CD4-positive, alpha-beta memory T cell (primary cell): ENCODE measurements around the gene AHSP. TPM values are rescaled to one million over a fixed set of nuclear protein-coding genes. Genes with fewer than 3 reads are reported as not detected.
"Not testable (repeated sequence)": the region's sequence is repeated elsewhere in the genome, so short reads cannot be mapped to it uniquely, and the experiment has no call there.

ENCODE experiments used
- CTCF ChIA-PET: fragments of 350-600 bp; sonication (Branson Sonifier 250); formaldehyde crosslinking; loops from one replicate; lab custom pipeline; 2021; ENCODE audit warnings: inconsistent platforms; ENCODE audit not compliant: partially characterized antibody; lab: Charles Lee
- POLR2A ChIA-PET: fragments of 350-600 bp; sonication (Branson Sonifier 250); formaldehyde crosslinking; loops from one replicate; lab custom pipeline; 2021; ENCODE audit not compliant: partially characterized antibody; lab: Charles Lee
- DNase-seq, 5 donors: peaks; one replicate each; pipeline versions ENCODE4 v3.0.0 to v3.0.0-alpha.2; 2020 to 2022; ENCODE audit warnings: mixed read lengths in 1 of 5
- H3K27ac ChIP-seq: one replicate; pipeline ENCODE4 v1.7.0; 2013; ENCODE audit warnings: low read depth, low read length
- H3K27me3 ChIP-seq: 2 replicates; pipeline ENCODE4 v1.7.0; 2013; ENCODE audit warnings: mild to moderate bottlenecking, low read length, moderate library complexity; ENCODE audit not compliant: insufficient read depth
- H3K36me3 ChIP-seq: 2 replicates; pipeline ENCODE4 v1.7.0; 2013; ENCODE audit warnings: mild to moderate bottlenecking, low read length, moderate library complexity; ENCODE audit not compliant: insufficient read depth
- H3K4me1 ChIP-seq: 2 replicates; pipeline ENCODE4 v1.7.0; 2013; ENCODE audit warnings: mild to moderate bottlenecking, low read length, moderate library complexity; ENCODE audit not compliant: insufficient read depth
- H3K4me3 ChIP-seq, 2 donors: one replicate each; pipeline ENCODE4 v1.7.0; 2013; ENCODE audit warnings: low read length in 2 of 2, mild to moderate bottlenecking in 1 of 2
- H3K9me3 ChIP-seq, 2 donors: one replicate each; pipeline ENCODE4 v1.7.0; 2013; ENCODE audit warnings: low read length in 2 of 2, control low read depth in 1 of 2; ENCODE audit not compliant: control insufficient read depth in 1 of 2
- H3K27ac Mint-ChIP-seq, 7 donors: one replicate each; pipeline ENCODE4 v1.8.0; 2020 to 2021; ENCODE audit warnings: mixed read lengths in 7 of 7, mild to moderate bottlenecking in 6 of 7, inconsistent platforms in 3 of 7, moderate library complexity in 3 of 7
- H3K27me3 Mint-ChIP-seq, 2 donors: one replicate each; pipeline ENCODE4 v1.8.0; 2020 to 2021; ENCODE audit warnings: mixed read lengths in 2 of 2
- H3K36me3 Mint-ChIP-seq, 2 donors: one replicate each; pipeline ENCODE4 v1.8.0; 2020 to 2021; ENCODE audit warnings: mixed read lengths in 2 of 2, inconsistent platforms in 1 of 2, mild to moderate bottlenecking in 1 of 2
- H3K4me1 Mint-ChIP-seq, 4 donors: one replicate each; pipeline ENCODE4 v1.8.0; 2020 to 2021; ENCODE audit warnings: mixed read lengths in 4 of 4, mild to moderate bottlenecking in 1 of 4
- H3K4me3 Mint-ChIP-seq, 8 donors: one replicate each; pipeline ENCODE4 v1.8.0; 2020 to 2021; ENCODE audit warnings: mixed read lengths in 8 of 8, mild to moderate bottlenecking in 7 of 8, moderate library complexity in 6 of 8, inconsistent platforms in 3 of 8
- H3K9me3 Mint-ChIP-seq, 8 donors: one replicate each; pipeline ENCODE4 v1.8.0; 2020 to 2021; ENCODE audit warnings: mixed read lengths in 8 of 8, mild to moderate bottlenecking in 5 of 8, inconsistent platforms in 3 of 8, moderate library complexity in 1 of 8
- intact Hi-C: fragments of 100-400 bp; cut with micrococcal nuclease; formaldehyde crosslinking; loops from one replicate; pipeline ENCODE4 v1.15.1; 2023
- polyA plus RNA-seq, 2 donors: library from polyadenylated mRNA; unstranded; fragments of 300-500 nt; fragmentation: Illumina TruSeq; gene quantifications; one replicate each; pipeline ENCODE4 v1.2.3, GENCODE V29; 2021
- total RNA-seq, 2 experiments: library from RNA; stranded (reverse); gene quantifications; one replicate each; pipeline ENCODE4 v1.2.3, GENCODE V29; 2021

AHSP gene
- total and polyA plus RNA-seq, 4 experiments from 2014 or later = not detected

GRCh38 chr16:31536804-31537361 lies 9.2 kb downstream of the AHSP start:
- Mint-ChIP-seq H3K4me3 (no peak overlapping the region), H3K36me3 (peaks cover 0 to 4% of the 10 kb centered on the region in 2 donors), H3K27ac (no peak overlapping the region), H3K4me1 (peaks cover 0 to 13% (median 4%) of the 10 kb centered on the region in 4 donors), H3K27me3 (peaks cover 26 to 43% of the 10 kb centered on the region in 2 donors), H3K9me3 (peaks cover 0 to 22% (median 10%) of the 10 kb centered on the region in 8 donors)
- Histone ChIP-seq H3K4me1 (no peaks in the 10 kb centered on the region), H3K27me3 (no peaks in the 10 kb centered on the region), H3K36me3 (no peaks in the 10 kb centered on the region), H3K9me3 (no peaks in the 10 kb centered on the region), H3K27ac (no peak overlapping the region), H3K4me3 (no peak overlapping the region)
- ChIA-PET POLR2A (no interaction called here), CTCF (no interaction called here)
- DNase-seq = no peak
- intact Hi-C loops = no loop called here

- peaks cover 0 to 4% of the 10 kb centered on the region in 2 donors for H3K9me3 ChIP-seq
- CTCF ChIA-PET = no interaction called here
- no peaks in the 10 kb centered on the region for H3K36me3 ChIP-seq
- Mint-ChIP-seq H3K27me3 (peaks cover 26 to 43% of the 10 kb centered on the region in 2 donors), H3K4me1 (peaks cover 0 to 13% (median 4%) of the 10 kb centered on the region in 4 donors), H3K27ac (no peak overlapping the region), H3K9me3 (peaks cover 3 to 29% (median 17%) of the 10 kb centered on the region in 8 donors), H3K4me3 (peak overlapping the region in 5 of 8 donors; percentile 36 to 71 (median 61)), H3K36me3 (peaks cover 0 to 4% of the 10 kb centered on the region in 2 donors)
- H3K27me3 ChIP-seq = no peaks in the 10 kb centered on the region
- POLR2A ChIA-PET = interaction anchor here (1.0 kb wide), 1 partner anchor 175 kb away, joined by 3 read pairs; a partner anchor contains a TSS
- no peak for DNase-seq
- H3K4me1 ChIP-seq = no peaks in the 10 kb centered on the region
- H3K27ac ChIP-seq = no peak overlapping the region
- H3K4me3 ChIP-seq = no peak overlapping the region
- intact Hi-C loops = no loop called here
Measured at GRCh38 chr16:31537362-31538242, 9.9 kb downstream of the AHSP start.

- POLR2A ChIA-PET = interaction anchor here (1.0 kb wide), 1 partner anchor 174 kb away, joined by 3 read pairs; a partner anchor contains a TSS
- peaks cover 24 to 39% of the 10 kb centered on the region in 2 donors for H3K27me3 Mint-ChIP-seq
- H3K4me3 Mint-ChIP-seq = peak overlapping the region in 1 of 8 donors; percentile 41
- H3K4me1 ChIP-seq, H3K36me3 Mint-ChIP-seq, H3K27me3 ChIP-seq, H3K4me3 ChIP-seq, CTCF ChIA-PET, DNase-seq, H3K9me3 ChIP-seq, H3K36me3 ChIP-seq, intact Hi-C loops, H3K27ac Mint-ChIP-seq, H3K27ac ChIP-seq: not testable (repeated sequence)
- H3K9me3 Mint-ChIP-seq = peaks cover 3 to 35% (median 21%) of the 10 kb centered on the region in 8 donors
- H3K4me1 Mint-ChIP-seq = peaks cover 0 to 13% (median 4%) of the 10 kb centered on the region in 4 donors
Measured at GRCh38 chr16:31538243-31538598, 10.5 kb downstream of the AHSP start.

GRCh38 chr16:31539762-31540161 lies 12.1 kb downstream of the AHSP start:
- H3K4me1 ChIP-seq, H3K36me3 ChIP-seq, DNase-seq, H3K27me3 ChIP-seq, H3K4me3 ChIP-seq, intact Hi-C loops, H3K27ac Mint-ChIP-seq, H3K9me3 ChIP-seq, H3K4me3 Mint-ChIP-seq, H3K36me3 Mint-ChIP-seq, H3K27ac ChIP-seq, CTCF ChIA-PET, POLR2A ChIA-PET: not testable (repeated sequence)
- Mint-ChIP-seq H3K27me3 (peaks cover 18 to 36% of the 10 kb centered on the region in 2 donors), H3K4me1 (peaks cover 0 to 13% (median 4%) of the 10 kb centered on the region in 4 donors), H3K9me3 (peaks cover 3 to 39% (median 23%) of the 10 kb centered on the region in 8 donors)

- Histone ChIP-seq H3K9me3 (peaks cover 0 to 5% of the 10 kb centered on the region in 2 donors), H3K27me3 (no peaks in the 10 kb centered on the region), H3K36me3 (no peaks in the 10 kb centered on the region), H3K4me1 (no peaks in the 10 kb centered on the region), H3K27ac (no peak overlapping the region), H3K4me3 (no peak overlapping the region)
- intact Hi-C loops = no loop called here
- Mint-ChIP-seq H3K9me3 (peaks cover 3 to 39% (median 23%) of the 10 kb centered on the region in 8 donors), H3K27ac (no peak overlapping the region), H3K4me1 (peaks cover 0 to 6% (median 1%) of the 10 kb centered on the region in 4 donors), H3K27me3 (peaks cover 10 to 33% of the 10 kb centered on the region in 2 donors), H3K36me3 (peaks cover 0 to 4% of the 10 kb centered on the region in 2 donors), H3K4me3 (no peak overlapping the region)
- CTCF ChIA-PET = no interaction called here
- POLR2A ChIA-PET = no interaction called here
- no peak for DNase-seq
Measured at GRCh38 chr16:31542763-31543162, 15.1 kb downstream of the AHSP start.

- no peaks in the 10 kb centered on the region for H3K4me1 ChIP-seq
- intact Hi-C loops = no loop called here
- H3K27me3 ChIP-seq = peaks cover 2% of the 10 kb centered on the region
- no peak overlapping the region for H3K4me3 ChIP-seq
- peak overlapping the region in 1 of 7 donors; percentile 34 for H3K27ac Mint-ChIP-seq
- POLR2A ChIA-PET = no interaction called here
- no peak overlapping the region for H3K27ac ChIP-seq
- H3K4me3 Mint-ChIP-seq = no peak overlapping the region
- peaks cover 0 to 2% (median 0%) of the 10 kb centered on the region in 4 donors for H3K4me1 Mint-ChIP-seq
- no peaks in the 10 kb centered on the region for H3K36me3 ChIP-seq
- CTCF ChIA-PET = no interaction called here
- H3K36me3 Mint-ChIP-seq = no peaks in the 10 kb centered on the region
- no peaks in the 10 kb centered on the region for H3K9me3 Mint-ChIP-seq
- H3K9me3 ChIP-seq = no peaks in the 10 kb centered on the region
- peaks cover 12 to 30% of the 10 kb centered on the region in 2 donors for H3K27me3 Mint-ChIP-seq
- DNase-seq = no peak
Measured at GRCh38 chr16:31561426-31562233, 33.9 kb downstream of the AHSP start.
